ENCODE data around the gene SPOCD1. TPM values are rescaled to one million over a fixed set of nuclear protein-coding genes. Genes with fewer than 3 reads are reported as not detected.
"Not testable (repeated sequence)": the region's sequence is repeated elsewhere in the genome, so short reads cannot be mapped to it uniquely, and the experiment has no call there.

SPOCD1 gene
- polyA plus RNA-seq, 1 donor: 0.45 TPM

DNA sequence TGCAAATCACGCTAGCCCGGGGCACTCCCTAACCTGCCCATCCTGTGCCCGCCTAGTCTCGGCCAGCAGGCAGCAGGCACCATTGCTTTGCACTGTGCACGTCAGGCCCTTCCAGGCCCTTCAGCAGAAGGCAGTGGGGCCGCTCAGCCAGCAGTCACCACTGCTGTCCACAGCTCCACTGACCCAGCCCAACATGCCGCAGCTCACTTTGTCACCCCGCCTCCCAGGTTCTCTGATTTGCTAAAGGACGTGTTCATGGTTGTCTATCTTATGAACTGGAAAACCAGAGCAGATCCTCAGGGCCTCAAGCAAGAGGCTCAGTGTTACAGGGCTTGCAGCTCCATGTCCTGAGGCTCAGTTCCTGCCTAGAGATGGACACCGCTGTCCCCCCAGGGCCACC is 14.2 kb upstream of the SPOCD1 start:
- DNase-seq: no peak

DNA sequence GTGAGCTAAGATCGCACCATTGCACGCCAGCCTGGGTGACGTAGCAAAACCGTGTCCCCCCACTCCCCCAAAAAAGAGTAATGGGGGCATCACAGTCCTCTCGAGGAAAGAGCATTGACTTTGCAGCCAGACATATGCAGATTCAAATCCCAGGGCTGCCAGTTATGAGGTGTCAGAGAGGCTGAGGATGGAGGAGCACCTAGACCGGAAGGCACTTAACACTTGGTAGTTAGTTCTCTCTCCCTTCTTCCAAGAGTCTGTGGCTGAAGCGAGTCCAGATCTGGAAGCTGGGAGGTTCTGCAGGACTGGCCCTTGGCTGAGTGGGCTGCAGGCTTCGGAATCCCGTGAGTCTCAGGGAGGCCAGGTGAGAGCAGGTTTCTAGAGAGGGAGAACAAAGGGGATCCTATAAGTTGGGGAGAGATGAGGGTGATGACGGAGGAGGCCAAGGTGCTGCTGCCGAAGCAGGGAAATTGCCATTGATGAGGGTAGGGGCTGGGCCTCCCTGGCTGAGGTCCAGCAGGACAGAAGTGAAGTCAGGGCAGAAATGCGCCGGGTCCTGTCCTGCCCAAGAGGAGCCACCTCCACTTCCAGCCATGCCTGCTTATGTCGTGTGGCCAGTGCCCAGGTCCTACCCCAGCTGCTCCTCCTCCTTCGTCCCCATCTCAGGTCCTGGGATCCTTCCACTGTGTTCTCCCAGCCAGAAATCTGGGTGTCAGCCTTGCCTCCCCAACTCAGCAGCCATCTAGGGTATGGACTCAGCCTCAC is 13.3 kb upstream of the SPOCD1 start:
- DNase-seq: no peak

DNA sequence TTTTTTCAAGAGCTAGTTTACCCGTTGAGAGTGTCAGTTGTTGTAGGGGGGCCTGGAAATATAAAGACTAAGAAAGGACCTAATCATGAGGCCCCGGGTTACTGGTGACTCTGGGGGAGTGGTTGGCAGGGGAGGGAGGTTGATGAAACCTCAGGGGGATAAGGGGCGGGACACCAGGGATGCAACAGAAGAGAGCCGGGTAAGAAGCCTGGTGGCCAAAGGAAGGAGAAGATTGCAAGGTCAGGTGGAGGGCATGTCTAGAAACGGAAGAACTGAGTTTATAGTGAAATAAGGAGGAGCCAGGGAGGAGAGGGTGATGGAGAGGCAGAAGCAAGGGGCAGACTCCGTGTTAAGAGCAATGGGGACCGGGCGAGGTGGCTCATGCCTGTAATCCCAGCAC is 12.5 kb upstream of the SPOCD1 start:
- DNase-seq: no peak

- DNase-seq: no peak
These were observed 8.0 kb upstream of the SPOCD1 start for GRCh38 chr1:31823780-31824179.

- DNase-seq: no peak
These were observed 6.9 kb upstream of the SPOCD1 start for GRCh38 chr1:31822766-31823165.

- not testable (repeated sequence) for DNase-seq
These were observed 4.4 kb upstream of the SPOCD1 start for GRCh38 chr1:31820196-31820595.

DNA sequence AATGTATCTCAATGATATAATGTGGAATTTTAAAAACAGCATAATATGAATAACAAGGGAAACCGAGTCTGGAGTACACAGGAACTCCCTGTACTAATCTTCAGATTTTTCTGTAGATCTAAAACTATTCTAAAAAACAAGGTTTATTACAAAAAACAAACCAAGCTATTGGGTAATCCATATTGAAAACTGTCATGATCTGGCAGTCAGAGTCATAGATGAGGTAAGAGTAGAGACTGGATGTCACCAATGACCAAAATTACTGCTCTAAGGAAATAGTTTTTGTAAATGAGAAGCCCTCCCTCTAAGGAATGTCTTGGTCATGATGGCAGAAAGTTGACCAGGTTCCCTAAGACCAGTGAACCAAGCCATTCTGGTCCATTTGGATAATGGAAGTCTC is 2.4 kb upstream of the SPOCD1 start:
- DNase-seq: no peak

- DNase-seq: not testable (repeated sequence)
These were observed 1.1 kb upstream of the SPOCD1 start for GRCh38 chr1:31816947-31817346.

DNA sequence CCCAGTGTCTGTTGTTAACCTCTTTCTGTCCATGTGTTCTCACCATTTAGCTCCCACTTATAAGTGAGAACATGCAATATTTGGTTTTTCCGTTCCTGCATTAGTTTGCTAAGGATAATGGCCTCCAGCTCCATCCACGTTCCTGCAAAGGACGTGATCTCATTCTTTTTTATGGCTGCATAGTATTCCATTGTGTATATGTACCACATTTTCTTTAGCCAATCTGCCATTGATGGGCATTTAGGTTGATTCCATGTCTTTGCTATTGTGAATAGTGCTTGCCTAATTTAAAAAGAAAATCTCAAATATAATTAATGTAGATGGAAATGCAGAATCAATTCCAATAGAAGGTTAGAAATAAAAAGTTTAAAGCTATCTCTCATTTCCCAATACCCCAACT is 679 bp upstream of the SPOCD1 start:
- not testable (repeated sequence) for DNase-seq

GRCh38 chr1:31815307-31815645 is 546 bp downstream of the SPOCD1 start:
- DNase-seq: no peak

DNA sequence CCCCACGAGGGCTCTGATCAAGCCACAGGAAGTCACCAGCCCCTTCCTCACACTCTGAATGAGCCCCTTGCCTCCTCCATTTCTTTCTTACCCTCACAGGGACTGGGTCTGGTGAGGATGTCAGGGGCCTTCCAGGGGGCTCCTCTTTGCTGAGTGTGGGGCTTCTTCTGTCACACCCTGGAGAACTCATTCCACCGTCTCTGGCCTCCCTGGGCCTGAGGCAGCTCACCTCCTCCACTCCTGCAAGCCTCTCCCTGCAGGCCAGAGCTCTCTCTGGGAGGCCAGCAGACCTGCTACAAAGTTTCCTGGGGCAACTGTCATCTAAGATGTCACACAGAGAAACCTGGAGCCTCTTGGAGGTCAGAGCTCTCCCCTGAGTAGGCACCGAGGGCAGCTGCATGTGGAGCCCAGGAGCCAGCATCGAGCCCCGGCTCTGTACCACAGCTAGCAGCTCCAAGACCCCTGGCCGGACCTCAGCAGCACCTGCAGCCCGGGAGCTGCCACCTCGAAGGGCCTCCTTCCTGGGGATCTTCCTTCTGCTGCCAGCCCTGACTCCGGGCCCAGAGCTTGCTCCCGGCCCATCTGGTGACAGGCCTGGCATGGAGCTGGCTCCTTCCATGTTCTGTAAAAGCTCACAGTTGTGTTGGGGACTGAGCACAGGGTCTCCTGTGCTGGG is 1.1 kb downstream of the SPOCD1 start:
- no peak for DNase-seq

DNA sequence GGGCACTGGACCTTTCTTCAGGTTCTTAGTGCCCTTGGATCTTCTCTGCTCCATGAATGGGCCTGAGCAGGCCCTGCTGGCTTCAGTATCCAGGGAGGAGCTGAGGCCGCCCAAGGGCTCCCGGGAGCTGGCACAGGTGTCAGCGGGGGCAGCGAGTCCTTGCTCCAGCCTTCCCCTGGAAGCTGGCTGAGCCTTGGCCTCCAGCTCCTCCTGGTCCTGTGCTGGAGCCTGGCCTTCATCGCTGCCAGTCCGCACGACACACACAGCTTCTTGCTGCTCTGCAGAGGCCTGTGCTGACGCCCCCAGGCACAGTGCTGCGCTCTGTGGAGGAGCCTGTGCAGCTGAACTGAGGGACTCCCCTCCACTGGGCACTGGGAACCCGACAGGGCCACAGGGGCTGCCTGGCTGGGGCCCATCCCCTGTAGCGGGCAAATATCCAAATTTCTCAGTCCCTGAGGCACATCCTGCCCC is 1.7 kb downstream of the SPOCD1 start:
- DNase-seq: no peak

DNA sequence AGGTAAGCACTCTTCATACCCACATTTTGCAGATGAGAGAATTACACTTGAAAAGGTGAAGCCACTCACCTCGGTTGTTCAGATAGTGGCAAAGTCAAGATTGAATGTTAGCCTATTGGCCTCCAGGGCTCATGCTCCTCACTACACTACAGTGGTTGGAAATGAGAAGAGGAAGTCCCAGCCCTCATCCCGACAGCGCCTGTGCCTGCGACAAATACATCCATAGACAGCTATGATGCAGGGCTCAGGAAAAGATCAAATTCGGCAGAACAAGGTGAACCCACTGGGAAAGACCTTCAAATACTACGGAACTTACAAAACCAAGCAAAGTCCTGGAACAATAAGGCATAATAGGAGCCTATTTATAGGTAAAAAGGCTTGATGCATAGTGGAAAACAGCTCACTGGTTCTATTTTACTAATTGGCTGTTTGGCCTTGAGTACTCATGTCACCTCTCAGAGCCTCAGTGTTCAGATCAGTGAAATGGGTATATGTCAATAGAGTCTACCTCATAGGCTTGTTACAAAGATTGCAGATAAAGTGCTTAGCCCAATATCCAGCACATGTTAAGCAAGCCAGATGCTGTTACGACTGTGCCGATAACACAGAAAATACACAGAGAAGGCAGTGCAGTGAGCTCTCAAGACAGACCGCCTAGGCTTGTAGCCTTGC is 3.5 kb downstream of the SPOCD1 start:
- no peak for DNase-seq

- peak; percentile 59 for DNase-seq
These were observed 4.2 kb downstream of the SPOCD1 start for GRCh38 chr1:31811605-31812004.

GRCh38 chr1:31809698-31810097 is 6.1 kb downstream of the SPOCD1 start:
- no peak for DNase-seq

- DNase-seq: no peak
These were observed 8.4 kb downstream of the SPOCD1 start for GRCh38 chr1:31807273-31808048.

- no peak for DNase-seq
These were observed 10.5 kb downstream of the SPOCD1 start for GRCh38 chr1:31805318-31805717.

- no peak for DNase-seq
These were observed 11.7 kb downstream of the SPOCD1 start for GRCh38 chr1:31804098-31804497.

GRCh38 chr1:31803610-31804009 is 12.2 kb downstream of the SPOCD1 start:
- DNase-seq: no peak

GRCh38 chr1:31802190-31803150 is 13.4 kb downstream of the SPOCD1 start:
- DNase-seq: no peak

- DNase-seq: no peak
These were observed 14.4 kb downstream of the SPOCD1 start for GRCh38 chr1:31801458-31801857.

GRCh38 chr1:31800674-31800967 is 15.2 kb downstream of the SPOCD1 start:
- DNase-seq: no peak

Data from left kidney (tissue), 2 donors.